Activated CD4-positive, alpha-beta T cell treated with anti-CD3 and anti-CD28 coated beads for 24 hours (primary cell): ENCODE measurements around the gene DIPK1B.

Source experiments
- DNase-seq, 2 donors: peaks; one replicate each; pipeline ENCODE4 v3.0.0-alpha.2; 2020; ENCODE audit warnings: low read depth in 2 of 2

The DIPK1B gene

DNA sequence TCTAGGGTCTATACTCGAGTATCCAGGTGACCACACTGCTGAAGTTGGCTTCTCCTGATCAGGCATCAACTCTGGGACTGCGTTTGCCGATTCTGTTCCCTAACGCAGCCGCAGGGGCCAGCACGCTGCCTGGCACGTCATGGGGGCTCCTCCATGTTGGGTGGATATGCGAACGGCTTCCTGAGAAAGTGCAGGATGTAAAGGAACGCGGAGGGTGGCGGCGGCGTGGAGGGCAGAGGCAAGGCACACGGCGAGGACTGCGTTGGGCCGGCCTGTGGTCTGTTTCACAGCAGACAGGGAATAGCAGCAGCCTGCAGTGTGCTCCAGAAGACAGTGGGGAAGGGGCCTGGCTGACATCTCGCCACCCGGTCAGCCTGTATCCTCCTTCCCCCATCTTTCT is 26.6 kb downstream of the DIPK1B start:
- no peak for DNase-seq

DNA sequence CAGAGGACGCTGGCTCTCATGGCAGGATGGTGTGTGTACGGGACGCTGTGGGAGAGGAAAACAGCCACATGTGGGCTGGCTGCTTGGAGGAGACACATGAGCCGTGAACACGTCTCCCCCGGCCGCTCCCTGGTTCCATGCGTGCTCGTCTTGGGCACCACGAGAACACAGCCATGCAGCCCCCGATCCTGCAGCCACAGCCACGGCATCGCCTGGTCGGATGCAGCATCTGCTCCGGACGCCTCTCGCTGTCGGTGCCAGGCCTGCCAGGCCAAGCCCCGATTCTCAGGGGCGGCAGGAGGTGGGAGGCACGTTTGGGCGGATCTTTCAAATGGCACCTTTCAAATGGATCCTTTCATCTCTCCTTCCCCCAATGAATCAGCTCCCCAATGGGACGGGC is 27.1 kb downstream of the DIPK1B start:
- no peak for DNase-seq

GRCh38 chr9:136740069-136740468 is 27.7 kb downstream of the DIPK1B start:
- DNase-seq: no peak

GRCh38 chr9:136740491-136740890 is 28.1 kb downstream of the DIPK1B start:
- DNase-seq: no peak

DNA sequence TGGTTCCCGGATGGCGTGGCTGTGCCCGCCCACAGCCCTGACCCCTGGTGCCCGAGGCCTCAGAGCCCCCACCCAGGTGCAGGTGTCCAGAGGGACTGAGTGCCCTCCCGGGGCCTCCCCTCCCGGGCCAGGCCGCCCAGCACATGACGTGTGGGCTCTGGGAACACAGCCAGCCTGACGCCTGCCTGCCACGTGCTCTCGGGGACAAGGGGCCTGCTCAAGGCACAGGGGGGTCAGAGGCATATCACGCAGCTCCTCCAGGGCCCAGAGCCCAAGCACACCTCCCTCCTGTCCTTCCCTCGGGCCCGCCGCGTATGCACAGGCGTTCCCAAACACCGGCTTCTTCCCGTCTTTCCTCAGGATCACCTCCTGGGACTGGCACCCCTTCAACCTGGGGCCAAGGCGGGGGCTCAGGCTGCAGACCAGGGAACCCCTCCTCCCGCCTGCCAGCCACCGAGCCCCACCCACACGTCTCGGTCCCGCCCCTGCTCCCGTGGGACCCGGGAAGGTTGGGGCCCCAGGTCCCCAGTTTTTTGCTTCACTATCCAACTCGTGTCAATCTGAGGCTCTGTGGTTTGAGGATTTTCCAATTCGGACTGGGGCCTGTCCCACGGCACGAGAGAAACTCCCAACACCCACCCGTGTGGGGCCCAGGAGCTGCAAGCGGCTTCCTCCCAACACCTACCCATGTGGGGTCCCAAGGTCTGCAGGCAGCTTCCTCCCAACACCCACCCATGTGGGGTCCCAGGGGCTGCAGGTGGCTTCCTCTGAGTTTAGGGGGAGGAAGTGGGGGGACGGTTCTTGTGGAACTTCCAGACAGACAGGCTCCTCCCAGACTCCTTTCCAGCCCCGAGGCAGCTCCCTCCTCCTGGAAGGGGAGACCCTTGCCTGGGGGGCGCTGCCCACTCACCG is 28.9 kb downstream of the DIPK1B start:
- DNase-seq: no peak

GRCh38 chr9:136741883-136742571 is 29.7 kb downstream of the DIPK1B start:
- peak in 1 of 2 donors; percentile 47 for DNase-seq

DNA sequence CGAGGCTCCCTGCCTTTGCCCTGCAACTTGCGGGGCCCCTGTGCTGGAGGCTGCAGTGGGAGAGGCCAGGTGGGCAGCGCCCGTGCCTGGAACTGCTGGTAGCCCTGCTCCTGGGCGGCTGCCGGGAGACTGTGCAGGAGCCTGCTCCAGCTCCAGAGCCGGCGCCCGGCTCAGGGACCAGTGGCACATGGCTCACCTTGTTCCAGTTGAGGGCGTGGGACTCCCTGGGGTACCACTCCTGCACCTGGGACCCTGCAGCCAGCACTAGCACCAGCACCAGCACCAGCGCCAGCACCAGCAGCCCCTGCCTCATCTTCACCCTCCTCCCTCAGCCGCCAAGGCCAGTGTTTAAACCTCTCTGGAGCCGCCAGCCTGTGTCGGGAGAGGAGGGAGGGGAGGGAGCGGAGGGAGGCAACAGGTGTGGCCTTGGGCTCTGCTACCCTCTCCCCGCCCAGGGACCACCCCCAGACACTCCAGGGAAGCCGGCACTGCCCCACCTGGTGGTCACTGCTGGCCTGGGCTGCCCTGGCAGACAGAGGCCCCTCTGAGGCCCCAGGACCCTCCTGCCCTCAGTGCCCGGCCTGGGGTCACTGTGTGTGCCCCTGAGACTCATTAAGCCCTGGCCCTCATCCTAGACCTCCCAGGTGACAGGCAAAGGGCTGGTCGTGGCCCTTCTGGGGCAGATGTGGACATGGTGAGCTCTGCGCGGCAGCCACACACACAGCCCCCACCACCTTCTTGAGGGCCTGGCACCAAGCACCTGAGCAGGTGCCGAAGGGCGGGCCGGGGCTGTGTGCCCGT is 30.4 kb downstream of the DIPK1B start, which contains the start of gene LCN10:
LCN10 (minus strand) TSS at position 350 of the 801 bp plus-strand sequence; CDS start at position 313, 37 bp downstream.
- DNase-seq: no peak

- no peak for DNase-seq
Measured at GRCh38 chr9:136743639-136744211, 31.4 kb downstream of the DIPK1B start.

GRCh38 chr9:136744773-136745172 is 32.4 kb downstream of the DIPK1B start:
- DNase-seq: no peak

GRCh38 chr9:136745389-136746154 is 33.2 kb downstream of the DIPK1B start:
- DNase-seq: no peak

DNA sequence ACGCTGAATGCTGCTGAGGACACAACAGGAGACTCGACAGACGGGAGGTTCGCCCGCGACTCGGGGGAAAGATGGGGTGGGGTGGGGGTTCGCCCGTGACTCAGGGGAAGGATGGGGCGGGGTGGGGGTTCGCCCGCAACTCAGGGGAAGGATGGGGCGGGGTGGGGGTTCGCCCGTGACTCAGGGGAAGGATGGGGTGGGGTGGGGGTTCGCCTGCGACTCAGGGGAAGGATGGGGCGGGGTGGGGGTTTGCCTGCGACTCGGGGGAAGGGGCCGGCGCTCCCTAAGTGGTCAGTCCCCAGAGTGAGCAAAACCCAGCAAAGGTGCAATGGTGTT is 33.8 kb downstream of the DIPK1B start:
- DNase-seq: no peak

DNA sequence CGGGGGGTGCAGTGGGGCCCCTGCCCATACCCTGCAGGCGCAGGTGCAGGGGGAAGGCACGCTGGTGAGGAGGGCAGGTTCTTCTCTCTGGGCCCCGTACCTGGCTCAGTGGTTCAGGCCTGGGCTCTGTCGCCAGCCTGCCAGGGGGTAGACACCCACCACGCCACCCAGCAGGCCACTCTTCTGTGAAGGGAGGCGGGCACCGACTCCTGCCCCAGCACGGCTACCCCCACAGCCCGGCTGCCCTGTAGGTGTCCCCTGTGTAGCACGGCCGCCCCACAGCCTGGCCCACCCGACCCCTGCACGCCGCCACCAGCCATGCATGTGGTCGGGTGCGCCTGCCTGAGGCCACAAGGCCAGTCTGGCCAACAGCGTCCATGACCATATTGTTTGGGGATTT is 34.2 kb downstream of the DIPK1B start:
- DNase-seq: no peak

GRCh38 chr9:136747161-136748060 is 35.0 kb downstream of the DIPK1B start:
- no peak for DNase-seq

DNA sequence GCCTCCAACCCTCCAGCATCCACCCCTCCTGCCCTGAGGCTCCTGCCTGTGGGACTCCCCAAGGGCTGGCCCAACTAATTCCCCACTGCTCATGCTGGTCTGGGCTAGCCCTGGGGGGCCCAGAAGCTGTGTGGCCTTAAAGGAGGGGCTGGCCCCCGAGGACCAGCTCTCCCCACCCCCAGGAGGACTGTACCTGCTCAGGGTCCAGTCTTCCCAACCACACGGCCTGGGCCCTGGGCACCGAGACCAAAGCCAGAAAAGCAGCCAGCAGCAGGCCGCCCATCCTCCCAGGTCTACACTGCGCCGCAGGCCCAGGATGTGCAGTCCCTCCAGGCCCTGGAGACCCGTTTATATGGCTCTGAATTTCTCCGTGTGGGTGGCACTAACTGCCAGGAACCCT is 35.8 kb downstream of the DIPK1B start, which contains the start of gene LCN6:
LCN6 (minus strand) TSS at position 325 of the 400 bp plus-strand sequence; CDS start at position 283, 42 bp downstream.
- DNase-seq: no peak

DNA sequence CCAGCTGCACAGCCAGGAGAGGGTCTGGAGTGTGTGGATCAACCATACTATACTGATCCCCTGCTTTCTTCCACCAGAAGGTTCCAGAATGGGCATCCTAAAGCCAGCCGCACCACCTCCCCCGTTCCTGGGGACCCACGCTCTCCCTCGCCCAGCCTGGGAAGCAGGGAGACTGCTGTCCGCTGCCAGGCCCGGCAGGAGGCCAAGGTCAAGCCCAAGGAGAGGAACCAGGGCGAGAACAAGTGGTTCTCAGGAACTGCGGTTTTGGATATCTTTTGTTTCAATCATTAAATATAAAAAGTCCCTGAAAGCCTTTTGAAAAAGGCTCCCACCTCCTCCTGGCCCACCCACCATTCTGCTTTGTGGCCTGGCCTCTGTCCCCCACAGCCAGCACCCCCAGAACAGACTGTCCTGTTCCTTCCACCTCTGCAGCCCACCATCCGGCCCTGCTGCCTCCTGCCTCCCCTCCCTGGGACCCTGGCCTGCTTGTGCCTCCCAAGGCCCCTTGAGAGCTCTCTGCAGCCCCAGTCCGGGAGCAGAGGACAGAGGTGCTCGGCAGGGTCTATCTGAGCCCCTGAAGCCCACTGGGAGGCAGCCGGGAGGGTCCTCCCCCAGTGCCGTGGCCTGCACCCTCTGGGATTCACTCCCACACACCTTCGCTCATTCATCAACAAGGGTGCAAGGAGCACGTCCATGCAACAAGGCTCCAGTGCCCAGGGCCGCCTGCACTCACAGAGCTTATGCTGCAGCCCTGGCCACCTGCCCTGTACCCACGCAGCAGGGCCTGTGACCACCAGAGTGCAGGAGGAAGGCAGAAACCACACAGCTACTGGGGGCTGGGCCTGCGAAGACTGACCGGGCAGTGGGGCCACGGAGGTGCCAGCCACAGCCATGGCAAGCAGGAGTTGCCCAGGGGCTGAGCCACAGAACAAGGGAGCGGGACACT is 36.6 kb downstream of the DIPK1B start:
- no peak for DNase-seq

DNA sequence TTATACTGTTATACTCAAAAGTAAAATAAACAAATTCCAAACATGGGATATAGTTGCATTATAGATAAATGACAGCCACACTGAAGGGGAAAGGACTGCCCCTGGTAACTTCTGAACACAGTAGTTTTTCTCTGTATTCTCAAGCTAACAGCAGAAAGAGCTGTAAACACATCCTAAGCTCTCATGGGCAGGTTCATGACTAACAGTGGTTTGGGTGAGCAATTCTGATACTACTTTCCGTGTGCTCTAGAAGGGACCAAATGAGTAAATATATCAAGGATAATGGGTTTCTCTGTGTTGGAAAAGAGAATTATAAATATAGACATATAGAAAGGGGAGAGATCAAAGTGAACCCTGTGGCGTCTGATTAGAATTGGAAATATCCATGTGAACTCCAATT is 38.2 kb downstream of the DIPK1B start:
- DNase-seq: no peak

DNA sequence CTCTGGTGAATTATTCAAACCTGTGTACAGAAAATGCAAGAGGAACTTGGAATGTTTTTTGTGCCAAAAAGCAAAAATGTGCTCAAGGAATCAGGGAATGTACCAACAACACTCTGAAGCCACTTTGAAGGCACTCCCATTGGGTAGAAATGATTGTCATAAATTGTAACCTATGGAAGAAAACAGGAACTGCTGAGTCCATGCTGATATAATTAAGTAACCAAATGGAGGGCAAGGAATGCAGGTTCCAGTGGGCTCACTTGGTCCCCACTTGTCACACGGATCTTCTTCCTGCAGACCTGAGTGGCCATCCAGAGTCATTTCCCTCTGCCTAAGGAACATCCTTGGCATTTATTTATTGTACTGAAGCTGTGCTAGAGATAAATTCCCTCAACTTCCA is 38.9 kb downstream of the DIPK1B start:
- DNase-seq: no peak

GRCh38 chr9:136751814-136752213 is 39.4 kb downstream of the DIPK1B start:
- no peak for DNase-seq
